ENCODE data around the gene GPRC5B. TPM values are rescaled to one million over a fixed set of nuclear protein-coding genes. Genes with fewer than 3 reads are reported as not detected.

GPRC5B gene
- total RNA-seq, 1 donor from 2014 or later: under 0.01 TPM

GRCh38 chr16:19853742-19854542 lies 30.7 kb downstream of the GPRC5B start:
- no peaks in the 10 kb centered on the region for H3K36me3 ChIP-seq (ENCODE audit: control insufficient read depth, insufficient read depth, low read length)
- FAIRE-seq (no peak), DNase-seq (ENCODE audit: low read depth) (no peak)
- TF ChIP-seq, protein P1, sequence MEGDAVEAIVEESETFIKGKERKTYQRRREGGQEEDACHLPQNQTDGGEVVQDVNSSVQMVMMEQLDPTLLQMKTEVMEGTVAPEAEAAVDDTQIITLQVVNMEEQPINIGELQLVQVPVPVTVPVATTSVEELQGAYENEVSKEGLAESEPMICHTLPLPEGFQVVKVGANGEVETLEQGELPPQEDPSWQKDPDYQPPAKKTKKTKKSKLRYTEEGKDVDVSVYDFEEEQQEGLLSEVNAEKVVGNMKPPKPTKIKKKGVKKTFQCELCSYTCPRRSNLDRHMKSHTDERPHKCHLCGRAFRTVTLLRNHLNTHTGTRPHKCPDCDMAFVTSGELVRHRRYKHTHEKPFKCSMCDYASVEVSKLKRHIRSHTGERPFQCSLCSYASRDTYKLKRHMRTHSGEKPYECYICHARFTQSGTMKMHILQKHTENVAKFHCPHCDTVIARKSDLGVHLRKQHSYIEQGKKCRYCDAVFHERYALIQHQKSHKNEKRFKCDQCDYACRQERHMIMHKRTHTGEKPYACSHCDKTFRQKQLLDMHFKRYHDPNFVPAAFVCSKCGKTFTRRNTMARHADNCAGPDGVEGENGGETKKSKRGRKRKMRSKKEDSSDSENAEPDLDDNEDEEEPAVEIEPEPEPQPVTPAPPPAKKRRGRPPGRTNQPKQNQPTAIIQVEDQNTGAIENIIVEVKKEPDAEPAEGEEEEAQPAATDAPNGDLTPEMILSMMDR (IDR thresholded peaks at IDR 0.05; ENCODE audit: insufficient read depth, low read length, severe bottlenecking): no peak
- no peak overlapping the region for H3K4me3 ChIP-seq (ENCODE audit: low read depth, low read length)
- no peaks in the 10 kb centered on the region for H3K27me3 ChIP-seq (ENCODE audit: control insufficient read depth, insufficient read depth, low read length)

DNA sequence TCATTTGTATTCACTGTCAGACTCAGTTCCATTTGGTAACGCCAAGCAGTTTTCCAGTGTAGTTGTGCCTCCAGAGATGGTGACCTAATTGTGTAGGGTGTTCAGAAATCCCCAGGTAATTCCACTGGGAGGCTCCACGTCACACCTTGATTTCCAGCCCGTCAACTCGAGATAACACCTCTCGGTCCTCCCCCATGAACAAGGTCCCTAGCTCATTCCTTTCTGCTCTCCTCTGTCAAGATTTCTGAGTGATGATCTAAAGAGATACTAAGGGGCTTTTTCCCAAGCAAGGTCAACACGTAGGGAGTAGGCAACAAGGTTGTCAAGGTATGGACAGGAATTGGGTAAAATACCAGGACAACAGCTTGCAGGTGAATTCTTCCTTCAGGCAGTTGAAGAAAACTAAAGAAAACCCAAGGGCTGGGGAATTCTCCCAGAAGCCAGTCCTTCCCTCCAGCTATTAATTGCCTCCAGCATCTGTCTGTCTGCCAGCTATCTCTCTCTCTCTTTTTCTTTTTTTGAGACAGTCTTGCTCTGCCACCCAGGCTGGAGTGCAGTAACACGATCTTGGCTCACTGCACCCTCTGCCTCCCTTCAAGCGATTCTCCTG lies 31.4 kb downstream of the GPRC5B start:
- Histone ChIP-seq H3K27me3 (ENCODE audit: control insufficient read depth, insufficient read depth, low read length) (no peaks in the 10 kb centered on the region), H3K36me3 (ENCODE audit: control insufficient read depth, insufficient read depth, low read length) (no peaks in the 10 kb centered on the region), H3K4me3 (ENCODE audit: low read depth, low read length) (no peak overlapping the region)
- FAIRE-seq (no peak), DNase-seq (ENCODE audit: low read depth) (no peak)
- TF ChIP-seq, protein P1 (IDR thresholded peaks at IDR 0.05; ENCODE audit: insufficient read depth, low read length, severe bottlenecking): no peak

GRCh38 chr16:19851476-19851875 lies 33.2 kb downstream of the GPRC5B start:
- TF ChIP-seq, protein P1 (IDR thresholded peaks at IDR 0.05; ENCODE audit: insufficient read depth, low read length, severe bottlenecking): no peak
- DNase-seq (ENCODE audit: low read depth): no peak
- no peak for FAIRE-seq
- H3K4me3 ChIP-seq (ENCODE audit: low read depth, low read length): no peak overlapping the region
- no peaks in the 10 kb centered on the region for H3K27me3 ChIP-seq (ENCODE audit: control insufficient read depth, insufficient read depth, low read length)
- no peaks in the 10 kb centered on the region for H3K36me3 ChIP-seq (ENCODE audit: control insufficient read depth, insufficient read depth, low read length)

DNA sequence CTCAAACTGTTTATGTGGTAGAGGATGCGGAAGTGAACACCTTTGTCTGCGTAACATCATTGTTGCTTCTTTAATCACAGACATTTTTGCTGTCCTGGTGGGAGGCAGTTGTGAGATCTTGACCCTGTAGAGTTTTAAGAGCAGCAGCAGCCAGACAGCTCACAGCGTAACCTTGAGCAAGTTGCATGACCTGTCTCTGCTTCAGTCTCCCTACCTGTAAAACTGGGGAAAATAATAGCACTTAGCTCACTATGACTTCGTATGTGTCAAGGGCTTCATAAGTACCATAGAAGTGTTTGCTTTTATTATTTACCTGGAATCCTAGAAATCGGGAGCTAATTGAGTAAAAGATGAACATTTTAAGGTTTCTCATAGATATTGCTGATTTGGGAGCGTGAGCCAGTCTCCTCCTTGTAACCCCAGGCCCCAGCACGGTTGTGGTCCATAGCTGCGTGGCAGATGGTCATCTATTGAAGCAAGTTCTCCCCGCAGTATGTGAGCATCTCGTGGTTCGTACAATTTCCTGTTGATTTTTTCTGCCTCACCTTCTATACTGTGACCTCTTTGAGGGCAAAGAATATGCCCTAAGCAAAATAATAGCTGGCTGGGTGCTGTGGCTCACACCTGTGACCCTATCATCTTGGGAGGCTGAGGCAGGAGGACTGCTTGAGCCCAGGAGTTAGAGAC lies 34.4 kb downstream of the GPRC5B start:
- no peak for FAIRE-seq

DNA sequence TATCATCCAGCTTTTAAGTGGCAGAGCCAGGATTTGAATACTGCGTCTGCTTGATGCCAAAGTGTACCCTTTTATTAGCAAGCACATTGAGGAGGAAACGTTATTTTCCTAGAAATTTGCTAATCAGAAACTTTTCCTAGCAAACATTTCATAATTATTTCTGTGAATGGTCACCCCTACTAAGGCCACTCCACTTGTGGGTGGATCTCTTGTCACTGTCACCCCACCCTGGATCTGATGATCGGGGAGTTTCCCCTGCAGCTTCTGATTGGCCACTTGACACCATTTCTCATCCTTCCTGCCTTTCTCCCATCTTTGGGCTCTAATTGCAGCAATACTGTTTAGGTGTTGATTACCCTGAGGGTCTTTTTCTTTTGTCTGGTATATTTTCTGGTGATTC lies 35.9 kb downstream of the GPRC5B start:
- no peak for DNase-seq (ENCODE audit: low read depth)
- TF ChIP-seq, protein P1 (IDR thresholded peaks at IDR 0.05; ENCODE audit: insufficient read depth, low read length, severe bottlenecking): no peak
- FAIRE-seq: no peak
- H3K36me3 ChIP-seq (ENCODE audit: control insufficient read depth, insufficient read depth, low read length): no peaks in the 10 kb centered on the region
- no peak overlapping the region for H3K4me3 ChIP-seq (ENCODE audit: low read depth, low read length)
- no peaks in the 10 kb centered on the region for H3K27me3 ChIP-seq (ENCODE audit: control insufficient read depth, insufficient read depth, low read length)

More for the DNA sequence above, 34.4 kb downstream of the GPRC5B start:
- H3K36me3 ChIP-seq (ENCODE audit: control insufficient read depth, insufficient read depth, low read length): no peaks in the 10 kb centered on the region
- no peak overlapping the region for H3K4me3 ChIP-seq (ENCODE audit: low read depth, low read length)
- TF ChIP-seq, protein P1 (IDR thresholded peaks at IDR 0.05; ENCODE audit: insufficient read depth, low read length, severe bottlenecking): no peak
- DNase-seq (ENCODE audit: low read depth): no peak
- H3K27me3 ChIP-seq (ENCODE audit: control insufficient read depth, insufficient read depth, low read length): no peaks in the 10 kb centered on the region

Measured in bronchial epithelial cell (primary cell).